Peyer's patch (tissue), 4 donors: ENCODE results near the gene FNDC3B. TPM values are rescaled to one million over a fixed set of nuclear protein-coding genes. Genes with fewer than 3 reads are reported as not detected.

ENCODE experiments used
- DNase-seq, 3 donors: peaks; one replicate each; pipeline ENCODE4 v3.0.0-alpha.2; 2017 to 2019
- H3K27ac ChIP-seq, 4 donors: fragments of 200-600 bp; sonication (generic); one replicate each; pipeline ENCODE4 v1.5.1; 2016 to 2019
- H3K27me3 ChIP-seq, 2 donors: fragments of 200-600 bp; sonication (generic); one replicate each; pipeline ENCODE4 v1.5.1; 2019
- H3K36me3 ChIP-seq, 3 donors: fragments of 200-600 bp; sonication (generic); one replicate each; pipeline ENCODE4 v1.5.1; 2016 to 2019
- H3K4me1 ChIP-seq, 4 donors: fragments of 200-600 bp; sonication (generic); one replicate each; pipeline ENCODE4 v1.5.1; 2016 to 2019
- H3K4me3 ChIP-seq, 4 donors: fragments of 200-600 bp; sonication (generic); 1 replicate in 3 of 4; 2 replicates in 1 of 4; pipeline ENCODE4 v1.5.1; 2016 to 2019; ENCODE audit warnings: mild to moderate bottlenecking in 1 of 4
- H3K9me3 ChIP-seq, 4 donors: fragments of 200-600 bp; sonication (generic); one replicate each; pipeline ENCODE4 v1.5.1; 2016 to 2019; ENCODE audit warnings: mild to moderate bottlenecking in 1 of 4
- CTCF ChIP-seq, 6 experiments: fragments of 450-650 bp in 4 of 6; fragments of 200-600 bp in 2 of 6; sonication (generic) in 1 of 6; IDR thresholded peaks; one replicate each; pipeline ENCODE4 v1.5.1; 2017 to 2019; ENCODE audit warnings: antibody characterized with exemption in 6 of 6, mild to moderate bottlenecking in 3 of 6, moderate library complexity in 1 of 6
- POLR2A ChIP-seq, 2 donors: fragments of 450-650 bp; IDR thresholded peaks; one replicate each; pipeline ENCODE4 v1.5.1; 2017; ENCODE audit warnings: antibody characterized with exemption in 2 of 2, mild to moderate bottlenecking in 2 of 2, moderate library complexity in 2 of 2
- total RNA-seq, 4 donors: library from RNA; depleted of rRNA; stranded (reverse); fragments of >200 nt; gene quantifications; one replicate each; pipeline ENCODE4 v1.1.0, GENCODE V29; 2016

The FNDC3B gene
- total RNA-seq, 4 donors from 2014 or later = 28.7 to 74.3 (median 54.6) TPM

DNA sequence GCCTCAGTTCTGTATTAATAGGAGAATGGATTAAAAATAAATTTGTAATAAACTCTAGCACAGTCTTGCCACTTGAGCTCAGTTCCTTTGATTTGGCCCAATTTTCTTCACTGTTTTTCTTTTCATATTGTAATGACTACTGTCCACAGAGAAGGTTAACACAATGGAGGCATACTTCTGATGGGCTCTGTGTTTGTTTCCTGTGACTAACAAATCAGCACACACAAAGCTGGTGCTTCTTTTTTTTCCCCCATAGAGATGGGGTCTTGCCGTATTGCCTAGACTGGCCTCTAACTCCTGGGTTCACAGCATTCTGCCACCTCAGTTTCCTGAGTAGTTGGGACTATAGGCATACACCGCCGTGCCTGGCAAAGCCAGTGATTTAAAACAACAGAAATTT, 226.7 kb downstream of the FNDC3B start:
- no peak for TF ChIP-seq POLR2A (IDR thresholded peaks at IDR 0.05)
- TF ChIP-seq CTCF (IDR thresholded peaks at IDR 0.05) = no peak
- DNase-seq = no peak
- H3K27me3 ChIP-seq = no peaks in the 10 kb centered on the region
- H3K36me3 ChIP-seq = peaks cover 0 to 6% (median 0%) of the 10 kb centered on the region in 3 donors
- no peaks in the 10 kb centered on the region for H3K9me3 ChIP-seq
- H3K4me3 ChIP-seq = no peak overlapping the region
- no peaks in the 10 kb centered on the region for H3K4me1 ChIP-seq
- H3K27ac ChIP-seq = no peak overlapping the region

DNA sequence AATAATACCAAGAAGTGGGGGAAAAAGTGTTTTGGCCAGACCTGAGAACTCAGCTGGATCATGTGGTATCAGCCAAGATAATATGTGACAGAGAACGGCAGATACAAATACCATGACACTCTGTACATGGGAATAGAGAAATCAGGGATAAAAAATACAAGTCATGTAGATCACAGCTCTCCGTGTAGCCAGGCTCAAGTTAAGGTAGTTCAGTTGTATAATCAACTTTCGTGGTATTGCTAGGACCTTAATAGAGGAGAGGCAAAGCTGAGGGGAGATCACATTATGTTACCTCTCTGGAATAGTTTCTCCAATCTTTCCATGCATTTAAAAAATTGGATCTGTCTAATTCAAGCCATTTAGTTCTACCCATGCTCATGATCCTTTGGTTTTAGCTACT, 229.0 kb downstream of the FNDC3B start:
- Histone ChIP-seq H3K27ac (no peak overlapping the region), H3K9me3 (no peaks in the 10 kb centered on the region), H3K4me1 (no peaks in the 10 kb centered on the region), H3K4me3 (no peak overlapping the region), H3K36me3 (peaks cover 0 to 6% (median 0%) of the 10 kb centered on the region in 3 donors), H3K27me3 (no peaks in the 10 kb centered on the region)
- DNase-seq = no peak
- TF ChIP-seq CTCF (IDR thresholded peaks at IDR 0.05) (no peak), POLR2A (IDR thresholded peaks at IDR 0.05) (no peak)

GRCh38 chr3:172268868-172269267, 229.5 kb downstream of the FNDC3B start:
- Histone ChIP-seq H3K4me3 (no peak overlapping the region), H3K27ac (no peak overlapping the region), H3K36me3 (peaks cover 0 to 6% (median 0%) of the 10 kb centered on the region in 3 donors), H3K27me3 (no peaks in the 10 kb centered on the region), H3K4me1 (no peaks in the 10 kb centered on the region), H3K9me3 (no peaks in the 10 kb centered on the region)
- TF ChIP-seq POLR2A (IDR thresholded peaks at IDR 0.05) (no peak), CTCF (IDR thresholded peaks at IDR 0.05) (no peak)
- no peak for DNase-seq

DNA sequence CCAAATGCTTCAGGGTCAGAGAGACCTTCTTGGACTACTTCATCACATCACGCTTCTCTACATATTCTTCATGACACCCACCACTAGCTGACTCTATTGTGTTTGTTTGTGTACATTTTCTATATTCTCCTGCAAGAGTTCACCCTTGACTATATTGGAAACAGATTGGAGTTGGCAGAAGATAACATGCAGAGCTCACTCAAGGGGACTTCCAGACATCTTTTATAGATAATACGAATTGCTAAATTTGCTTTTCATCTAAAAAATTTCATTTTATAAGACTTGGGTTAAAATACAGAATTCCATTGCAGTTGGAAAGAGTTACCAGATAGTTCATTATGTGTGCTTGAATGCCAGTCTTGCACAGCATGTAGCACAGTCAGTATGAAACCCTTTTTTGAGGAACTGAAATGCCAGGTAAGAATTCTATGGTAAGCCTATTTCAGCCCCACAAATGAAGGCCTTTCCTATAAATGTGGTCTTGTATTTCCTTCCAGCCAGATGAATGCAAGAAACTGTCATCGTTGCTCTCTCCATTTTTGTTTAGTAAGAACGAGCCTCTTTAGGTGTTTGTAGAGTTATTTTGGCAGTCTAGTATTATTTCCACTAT, 231.3 kb downstream of the FNDC3B start:
- no peaks in the 10 kb centered on the region for H3K27me3 ChIP-seq
- H3K9me3 ChIP-seq = no peaks in the 10 kb centered on the region
- H3K27ac ChIP-seq = no peak overlapping the region
- DNase-seq = no peak
- peaks cover 0 to 6% (median 0%) of the 10 kb centered on the region in 3 donors for H3K36me3 ChIP-seq
- H3K4me1 ChIP-seq = no peaks in the 10 kb centered on the region
- no peak overlapping the region for H3K4me3 ChIP-seq
- TF ChIP-seq CTCF (IDR thresholded peaks at IDR 0.05) (no peak), POLR2A (IDR thresholded peaks at IDR 0.05) (no peak)

- Histone ChIP-seq H3K36me3 (peaks cover 0 to under 1% (median 0%) of the 10 kb centered on the region in 3 donors), H3K4me1 (no peaks in the 10 kb centered on the region), H3K27me3 (no peaks in the 10 kb centered on the region), H3K9me3 (no peaks in the 10 kb centered on the region), H3K4me3 (no peak overlapping the region), H3K27ac (no peak overlapping the region)
- TF ChIP-seq POLR2A (IDR thresholded peaks at IDR 0.05) (no peak), CTCF (IDR thresholded peaks at IDR 0.05) (no peak)
- no peak for DNase-seq
These were observed 232.1 kb downstream of the FNDC3B start for GRCh38 chr3:172271386-172271976.
